Epithelial cell of proximal tubule (primary cell): ENCODE data around the gene KLF2. TPM values are rescaled to one million over a fixed set of nuclear protein-coding genes. Genes with fewer than 3 reads are reported as not detected.
A peak's percentile ranks its signal among the peaks of the same experiment; 100 is the strongest.

Experiments used
- DNase-seq: peaks from one replicate; pipeline ENCODE4 v3.0.0-alpha.2; 2011; ENCODE audit warnings: low read depth
- H3K4me3 ChIP-seq: 2 replicates; pipeline ENCODE4 v1.5.1; 2011; ENCODE audit warnings: low read depth, mild to moderate bottlenecking, low read length
- total RNA-seq: library from RNA; depleted of rRNA; stranded (reverse); fragments of >200 nt; gene quantifications from 2 replicates; pipeline ENCODE4 v1.2.3, GENCODE V29; 2015
- TF ChIP-seq, protein P1 (sequence below): conservative IDR thresholded peaks from 2 replicates; pipeline ENCODE4 v1.5.1; 2012; ENCODE audit warnings: low read depth, mild to moderate bottlenecking, low read length

Gene KLF2
- total RNA-seq, 1 donor from 2014 or later: 1.3 TPM

DNA sequence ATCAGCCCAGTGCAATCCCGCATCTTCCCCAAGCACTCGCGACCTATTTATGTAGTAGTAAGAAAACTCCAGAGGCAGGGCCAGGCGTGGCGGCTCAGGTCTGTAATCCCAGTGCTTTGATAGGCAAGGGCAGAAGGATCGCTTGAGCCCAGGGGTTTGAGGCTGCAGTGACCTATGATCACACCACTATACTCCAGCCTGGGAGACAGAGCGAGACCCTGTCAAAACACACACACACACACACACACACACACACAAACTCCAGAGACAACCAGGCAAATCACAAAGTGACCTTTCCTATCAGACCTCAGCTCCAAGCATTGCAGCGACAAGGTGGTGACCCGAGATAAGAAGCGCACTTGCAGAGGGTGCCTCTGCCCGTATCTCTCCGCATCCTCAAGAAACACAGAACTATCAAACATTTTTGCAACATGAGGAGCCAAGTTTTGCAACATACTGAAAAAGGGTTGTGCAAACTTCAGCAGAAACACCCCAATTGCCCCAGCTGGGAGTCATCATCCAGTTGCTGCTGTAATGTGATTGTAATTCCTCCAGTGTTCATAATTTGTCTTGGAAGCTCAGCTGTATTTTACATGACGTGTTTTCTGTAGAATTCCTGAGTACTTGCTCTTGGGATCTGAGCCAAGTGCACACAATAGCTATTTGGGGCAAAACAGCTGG lies 8.7 kb upstream of the KLF2 start:
- DNase-seq: no peak
- TF ChIP-seq, protein P1, sequence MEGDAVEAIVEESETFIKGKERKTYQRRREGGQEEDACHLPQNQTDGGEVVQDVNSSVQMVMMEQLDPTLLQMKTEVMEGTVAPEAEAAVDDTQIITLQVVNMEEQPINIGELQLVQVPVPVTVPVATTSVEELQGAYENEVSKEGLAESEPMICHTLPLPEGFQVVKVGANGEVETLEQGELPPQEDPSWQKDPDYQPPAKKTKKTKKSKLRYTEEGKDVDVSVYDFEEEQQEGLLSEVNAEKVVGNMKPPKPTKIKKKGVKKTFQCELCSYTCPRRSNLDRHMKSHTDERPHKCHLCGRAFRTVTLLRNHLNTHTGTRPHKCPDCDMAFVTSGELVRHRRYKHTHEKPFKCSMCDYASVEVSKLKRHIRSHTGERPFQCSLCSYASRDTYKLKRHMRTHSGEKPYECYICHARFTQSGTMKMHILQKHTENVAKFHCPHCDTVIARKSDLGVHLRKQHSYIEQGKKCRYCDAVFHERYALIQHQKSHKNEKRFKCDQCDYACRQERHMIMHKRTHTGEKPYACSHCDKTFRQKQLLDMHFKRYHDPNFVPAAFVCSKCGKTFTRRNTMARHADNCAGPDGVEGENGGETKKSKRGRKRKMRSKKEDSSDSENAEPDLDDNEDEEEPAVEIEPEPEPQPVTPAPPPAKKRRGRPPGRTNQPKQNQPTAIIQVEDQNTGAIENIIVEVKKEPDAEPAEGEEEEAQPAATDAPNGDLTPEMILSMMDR: no peak
- H3K4me3 ChIP-seq: no peak overlapping the region

DNA sequence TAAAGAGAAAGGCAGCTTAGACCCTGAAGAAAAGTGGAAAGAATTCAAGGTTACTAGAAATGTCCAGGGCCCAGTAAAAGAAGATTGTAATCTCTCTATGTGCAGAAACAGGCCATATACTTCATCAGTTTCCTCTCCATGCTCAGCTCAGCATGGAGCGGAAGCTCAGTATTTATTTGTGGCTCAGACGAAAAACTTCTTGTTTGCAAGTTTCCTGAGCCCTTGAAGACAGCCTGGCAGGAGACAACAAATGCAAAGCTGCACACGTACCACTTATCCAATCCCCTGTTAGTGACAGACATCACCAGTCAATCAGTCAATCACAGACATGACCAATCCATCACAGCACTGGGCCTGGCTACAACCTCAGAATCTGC lies 8.1 kb upstream of the KLF2 start:
- no peak for DNase-seq
- TF ChIP-seq, protein P1: no peak
- no peak overlapping the region for H3K4me3 ChIP-seq

DNA sequence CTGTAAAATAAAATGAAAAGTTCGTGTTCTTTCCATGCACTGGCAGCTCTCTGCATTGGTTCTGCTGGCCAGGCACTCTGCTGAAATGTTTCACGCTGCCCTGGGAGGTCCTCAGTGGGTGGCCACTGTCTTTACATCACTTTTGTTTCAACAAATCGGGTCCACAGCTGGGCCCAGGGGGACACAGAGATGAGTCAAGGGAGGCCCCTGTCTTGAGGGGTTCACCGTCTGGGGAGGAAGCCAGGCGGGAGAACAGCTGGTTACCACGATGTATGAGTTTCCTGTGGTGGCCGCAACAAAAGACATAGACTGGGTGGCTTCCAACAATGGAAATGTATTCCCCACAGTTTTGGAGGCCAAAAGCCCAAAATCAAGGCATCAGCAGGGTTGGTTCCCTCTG lies 5.1 kb upstream of the KLF2 start:
- TF ChIP-seq, protein P1: no peak
- no peak overlapping the region for H3K4me3 ChIP-seq
- no peak for DNase-seq

DNA sequence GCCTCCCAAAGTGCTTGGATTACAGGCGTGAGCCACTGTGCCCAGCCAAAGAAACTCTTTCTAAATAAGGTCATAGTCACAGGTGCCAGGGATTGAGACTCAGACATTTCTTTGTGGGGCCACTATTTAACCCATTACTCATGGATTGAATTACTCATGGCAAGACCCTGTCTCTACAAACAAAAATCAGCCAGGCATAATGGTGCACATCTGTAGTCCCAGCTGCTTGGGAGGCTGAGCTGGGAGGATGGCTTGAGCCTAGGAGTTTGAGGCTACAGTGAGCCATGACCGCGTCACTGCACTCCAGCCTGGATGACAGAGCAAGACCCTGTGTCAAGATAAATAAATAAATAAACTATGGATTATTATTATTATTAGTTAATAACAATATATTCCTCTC lies 3.6 kb upstream of the KLF2 start:
- no peak overlapping the region for H3K4me3 ChIP-seq
- DNase-seq: no peak
- TF ChIP-seq, protein P1: no peak

DNA sequence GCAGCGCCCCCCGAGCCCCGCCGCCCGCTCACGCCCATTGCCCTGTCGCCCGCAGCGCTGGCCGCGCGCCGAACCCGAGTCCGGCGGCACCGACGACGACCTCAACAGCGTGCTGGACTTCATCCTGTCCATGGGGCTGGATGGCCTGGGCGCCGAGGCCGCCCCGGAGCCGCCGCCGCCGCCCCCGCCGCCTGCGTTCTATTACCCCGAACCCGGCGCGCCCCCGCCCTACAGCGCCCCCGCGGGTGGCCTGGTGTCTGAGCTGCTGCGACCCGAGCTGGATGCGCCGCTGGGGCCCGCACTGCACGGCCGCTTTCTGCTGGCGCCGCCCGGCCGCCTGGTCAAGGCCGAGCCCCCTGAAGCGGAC lies 518 bp downstream of the KLF2 start:
- no peak for DNase-seq
- H3K4me3 ChIP-seq: peak overlapping the region; percentile 53

DNA sequence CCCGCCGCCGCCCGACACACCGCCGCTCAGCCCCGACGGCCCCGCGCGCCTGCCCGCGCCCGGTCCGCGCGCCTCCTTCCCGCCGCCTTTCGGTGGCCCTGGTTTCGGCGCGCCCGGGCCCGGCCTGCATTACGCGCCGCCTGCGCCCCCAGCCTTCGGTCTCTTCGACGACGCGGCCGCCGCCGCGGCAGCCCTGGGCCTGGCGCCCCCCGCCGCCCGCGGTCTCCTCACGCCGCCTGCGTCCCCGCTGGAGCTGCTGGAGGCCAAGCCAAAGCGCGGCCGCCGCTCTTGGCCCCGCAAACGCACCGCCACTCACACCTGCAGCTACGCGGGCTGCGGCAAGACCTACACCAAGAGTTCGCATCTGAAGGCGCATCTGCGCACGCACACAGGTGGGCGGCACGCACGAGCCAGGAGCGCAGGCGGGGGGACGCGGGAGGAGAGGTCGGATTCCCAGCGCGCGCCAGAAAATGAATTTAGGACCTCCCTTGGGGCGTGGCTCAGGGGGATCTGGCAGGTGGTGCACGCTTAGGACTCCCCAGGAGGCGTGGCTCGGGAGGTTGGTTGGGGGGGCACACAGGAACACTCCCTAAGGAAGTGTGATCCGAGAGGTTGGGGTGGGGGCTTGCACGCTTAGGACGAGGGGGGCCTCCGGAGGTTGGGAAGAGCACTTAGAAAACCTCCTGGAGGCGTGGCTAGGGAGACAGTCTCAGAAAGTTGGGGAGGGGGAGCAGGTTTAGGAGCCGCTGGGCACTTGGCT lies 1.2 kb downstream of the KLF2 start:
- DNase-seq: no peak
- no peak overlapping the region for H3K4me3 ChIP-seq
- TF ChIP-seq, protein P1: no peak

More for the DNA sequence above, 518 bp downstream of the KLF2 start:
- TF ChIP-seq, protein P1: no peak
